GM18526 (cell line): ENCODE data around the gene FAM20A.

Experiments
- POLR2A ChIP-seq: IDR thresholded peaks from 3 replicates; pipeline ENCODE4 v1.6.1; 2011; ENCODE audit not compliant: insufficient read length; ENCODE audit errors: extremely low read depth

The FAM20A gene

DNA sequence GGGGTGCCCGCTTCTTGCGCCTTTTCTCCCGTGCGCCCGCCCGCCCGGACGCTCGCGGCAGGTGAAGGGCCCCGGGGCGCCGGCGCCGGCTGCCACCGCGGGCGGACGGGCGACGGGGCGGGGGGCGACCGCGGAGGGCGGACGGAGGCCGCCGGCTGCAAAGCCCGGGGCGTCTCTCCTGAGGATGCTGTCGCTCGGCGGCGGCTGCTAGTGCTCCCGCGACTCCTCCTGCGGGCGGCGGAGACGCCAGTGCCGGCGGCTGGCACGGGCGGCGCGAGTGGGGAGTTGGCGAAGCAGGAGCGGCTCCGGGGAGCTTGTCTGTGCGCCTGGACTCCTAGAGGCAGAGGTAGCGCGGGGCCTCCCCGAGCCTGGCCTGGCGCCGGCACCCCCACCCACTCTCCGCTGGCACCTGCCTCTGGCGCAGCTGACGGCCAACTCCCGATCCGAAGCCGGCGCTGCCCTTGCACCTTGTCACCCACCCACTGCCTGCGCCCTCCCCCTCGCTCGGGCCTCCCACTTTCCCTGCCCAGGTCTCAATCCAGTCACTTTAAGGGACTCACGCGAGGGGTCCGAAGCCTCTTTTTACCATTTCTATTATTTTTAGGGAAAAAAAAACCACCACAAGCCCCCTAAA is at the start of gene FAM20A:
TSS of gene FAM20A (minus strand) at position 437 of the 634 bp plus-strand sequence. CDS start 701 bp downstream, outside the sequence.
- TF ChIP-seq POLR2A = no peak

DNA sequence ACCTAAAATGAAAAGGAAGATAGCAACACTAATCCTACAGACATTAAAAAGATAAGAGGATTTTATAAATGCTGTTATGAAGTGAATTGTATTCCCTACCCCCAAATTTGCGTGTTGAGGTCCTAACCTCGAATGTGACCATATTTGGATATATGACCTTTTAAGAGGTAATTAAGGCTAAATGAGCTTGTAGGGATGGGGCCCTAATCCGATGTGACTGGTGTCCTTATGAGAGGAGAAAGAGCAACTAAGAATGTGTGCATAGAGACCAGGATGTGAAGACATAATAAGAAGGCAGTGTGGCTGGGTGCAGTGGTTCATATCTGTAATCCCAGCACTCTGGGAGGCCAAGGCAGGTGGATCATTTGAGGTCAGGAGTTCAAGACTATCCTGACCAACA is 48.2 kb upstream of the FAM20A start:
- no peak for TF ChIP-seq POLR2A

DNA sequence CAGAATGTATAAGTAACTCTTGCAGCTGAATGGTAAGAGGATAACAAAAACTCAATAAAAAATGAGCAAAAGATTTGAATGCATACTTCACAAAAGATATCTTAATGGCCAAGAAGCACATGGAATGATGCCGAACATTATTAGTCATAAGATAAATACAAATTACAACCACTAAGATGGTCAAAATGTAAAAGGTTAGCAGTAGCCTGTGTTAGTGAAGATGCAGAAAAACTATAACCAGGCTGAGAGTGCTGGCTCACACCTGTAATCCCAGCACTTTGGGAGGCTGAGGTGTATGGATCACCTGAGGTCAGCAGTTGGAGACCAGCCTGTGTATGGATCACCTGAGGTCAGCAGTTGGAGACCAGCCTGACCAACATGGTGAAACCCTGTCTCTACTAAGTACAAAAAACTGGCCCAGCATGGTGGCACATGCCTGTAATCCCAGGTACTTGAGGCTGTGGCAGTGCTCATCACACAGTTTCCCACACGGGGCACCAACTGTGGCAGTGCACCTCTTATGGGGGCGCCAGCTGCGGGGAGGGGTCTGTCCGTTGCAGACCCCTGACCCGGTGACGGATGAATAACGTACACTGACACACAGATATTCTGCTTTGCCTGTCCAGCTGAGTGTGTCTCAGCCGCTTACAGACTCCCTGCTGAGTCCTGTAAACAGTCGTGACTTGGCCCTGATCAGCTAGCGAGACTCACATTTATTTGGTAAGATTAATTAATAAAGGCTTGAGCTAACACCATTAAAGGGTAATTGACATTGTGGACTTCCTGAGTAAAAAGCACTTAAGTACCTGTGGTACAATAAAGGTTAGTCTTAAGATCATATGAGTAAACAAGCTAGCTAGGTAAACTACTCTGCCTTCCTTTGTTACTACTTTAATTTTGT is 45.7 kb upstream of the FAM20A start:
- TF ChIP-seq POLR2A = no peak

DNA sequence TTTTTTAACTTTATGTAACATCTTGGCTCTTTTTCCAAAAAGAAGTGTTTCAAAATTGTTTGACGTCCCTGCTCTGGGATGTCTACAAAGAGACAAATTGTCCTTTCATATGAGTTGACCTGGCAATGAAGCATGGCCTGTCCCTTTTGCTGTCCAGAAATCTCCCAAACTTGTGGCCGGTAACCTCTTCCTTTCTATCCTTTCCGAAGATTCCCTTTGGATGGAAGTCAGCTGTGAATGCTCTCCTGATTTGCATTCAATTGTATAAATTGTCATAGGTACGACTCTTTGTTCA is 40.9 kb upstream of the FAM20A start:
- TF ChIP-seq POLR2A = no peak

DNA sequence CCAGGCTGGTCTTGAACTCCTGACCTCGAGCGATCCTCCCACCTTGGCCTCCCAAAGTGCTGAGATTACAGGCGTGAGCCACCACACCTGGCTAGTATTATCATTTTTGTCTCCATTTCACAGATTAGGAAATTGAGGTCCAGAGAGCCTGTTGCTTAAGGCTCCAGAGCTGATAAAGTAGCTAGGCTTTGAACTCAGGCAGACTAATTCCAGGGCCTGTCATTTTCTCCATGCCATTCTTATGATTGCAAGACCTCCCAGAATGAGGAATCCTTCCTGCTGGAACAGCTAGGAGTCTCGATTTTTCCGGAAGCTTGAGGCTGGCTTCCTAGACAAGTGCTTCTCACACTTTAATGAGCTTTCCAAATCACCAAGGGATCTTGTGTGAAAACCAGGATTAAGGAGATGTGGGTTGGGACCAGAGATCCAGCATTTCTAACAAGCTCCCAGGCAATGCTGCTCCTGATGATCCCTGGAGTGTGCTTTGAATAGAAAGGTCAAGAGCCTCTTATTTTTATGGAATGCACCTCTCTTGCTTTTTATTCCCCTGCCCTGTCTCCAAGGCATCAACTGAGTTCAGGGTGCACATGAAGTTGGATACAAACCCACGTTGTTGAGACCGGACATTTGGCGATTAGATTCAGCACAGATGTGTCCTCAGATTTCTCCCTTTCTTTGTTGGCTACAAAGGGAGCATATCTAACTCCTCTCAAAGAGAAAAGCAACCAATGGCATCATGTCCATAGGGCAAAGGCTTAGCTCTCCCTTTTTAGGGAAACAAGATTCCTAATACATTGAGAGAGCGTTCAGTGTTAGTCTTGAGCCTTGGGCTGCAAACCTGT is 40.3 kb upstream of the FAM20A start:
- TF ChIP-seq POLR2A = no peak

DNA sequence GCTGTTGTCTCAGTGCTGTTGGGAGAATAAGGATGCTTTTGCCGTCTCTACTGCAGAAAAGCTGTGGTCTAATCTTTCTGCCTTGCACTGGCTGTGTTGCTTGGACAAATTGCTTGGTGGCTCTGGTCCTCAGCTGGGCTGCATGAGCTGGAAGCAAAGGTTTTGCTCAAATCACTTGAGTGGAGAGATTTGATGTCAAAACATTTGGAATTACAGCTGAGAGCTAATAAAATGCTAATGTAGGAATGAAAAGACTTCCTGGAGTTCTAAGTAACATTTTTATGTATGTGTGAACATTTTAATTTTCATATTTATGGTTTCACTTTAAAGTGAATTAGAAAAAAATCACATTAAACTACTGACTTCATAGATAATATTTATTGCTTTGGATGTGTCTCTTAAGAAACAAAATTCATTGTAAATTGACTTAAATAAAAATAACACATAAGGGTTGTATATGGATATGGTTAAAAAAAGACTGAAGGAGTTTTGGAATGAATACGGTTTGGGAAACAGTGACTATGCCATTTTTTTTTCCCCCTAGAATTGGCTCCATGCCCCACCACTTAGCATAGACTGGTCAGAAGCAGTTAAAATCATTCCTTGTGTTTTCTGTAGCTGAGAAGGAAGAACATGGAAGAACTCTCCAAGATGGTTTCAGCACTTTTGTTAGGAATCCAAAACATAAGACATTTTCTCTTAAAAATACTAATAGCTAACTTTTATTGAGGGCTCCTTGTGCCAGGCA is 39.2 kb upstream of the FAM20A start:
- TF ChIP-seq POLR2A = no peak

DNA sequence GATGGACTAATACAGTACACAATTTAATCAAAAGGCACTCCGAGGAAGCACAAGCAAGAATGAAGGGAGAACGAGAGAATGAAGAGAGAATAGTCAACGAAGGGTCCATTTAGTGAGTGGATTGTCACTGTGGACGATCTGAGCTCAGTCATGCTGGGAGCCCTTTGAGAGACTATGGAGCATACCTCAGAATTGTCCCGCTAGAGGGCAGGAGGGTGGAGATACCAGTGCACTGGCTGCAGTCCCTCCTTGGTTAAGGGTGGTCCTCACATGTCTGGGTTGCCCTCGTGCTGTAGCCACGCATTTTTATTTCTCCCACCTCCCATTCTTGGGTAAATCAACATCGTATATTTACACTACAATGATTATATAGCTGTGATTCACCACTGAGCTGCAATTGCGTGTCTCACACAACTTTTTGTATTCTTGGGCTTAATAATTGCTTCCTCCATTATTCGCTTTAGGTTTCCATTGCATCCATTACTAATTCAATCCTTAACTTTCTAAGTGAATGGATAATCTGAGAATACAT is 33.2 kb upstream of the FAM20A start:
- TF ChIP-seq POLR2A = no peak

DNA sequence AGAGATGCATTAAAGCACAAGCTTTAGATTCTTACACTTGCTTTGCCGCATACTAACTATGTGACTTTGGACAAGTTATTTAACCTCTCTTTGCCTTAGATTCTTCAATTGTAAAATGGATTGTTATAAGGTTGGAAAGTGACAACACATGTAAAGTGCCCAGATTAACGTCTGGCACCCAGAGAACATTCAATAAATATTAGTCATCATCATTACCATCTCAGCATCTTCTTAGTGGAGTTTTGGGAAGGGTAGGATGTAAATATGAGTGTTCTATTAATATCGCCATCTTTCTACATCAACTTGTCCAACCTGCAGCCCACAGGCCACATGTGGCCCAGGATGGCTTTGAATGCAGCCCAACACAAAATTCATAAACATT is 27.4 kb upstream of the FAM20A start:
- no peak for TF ChIP-seq POLR2A

DNA sequence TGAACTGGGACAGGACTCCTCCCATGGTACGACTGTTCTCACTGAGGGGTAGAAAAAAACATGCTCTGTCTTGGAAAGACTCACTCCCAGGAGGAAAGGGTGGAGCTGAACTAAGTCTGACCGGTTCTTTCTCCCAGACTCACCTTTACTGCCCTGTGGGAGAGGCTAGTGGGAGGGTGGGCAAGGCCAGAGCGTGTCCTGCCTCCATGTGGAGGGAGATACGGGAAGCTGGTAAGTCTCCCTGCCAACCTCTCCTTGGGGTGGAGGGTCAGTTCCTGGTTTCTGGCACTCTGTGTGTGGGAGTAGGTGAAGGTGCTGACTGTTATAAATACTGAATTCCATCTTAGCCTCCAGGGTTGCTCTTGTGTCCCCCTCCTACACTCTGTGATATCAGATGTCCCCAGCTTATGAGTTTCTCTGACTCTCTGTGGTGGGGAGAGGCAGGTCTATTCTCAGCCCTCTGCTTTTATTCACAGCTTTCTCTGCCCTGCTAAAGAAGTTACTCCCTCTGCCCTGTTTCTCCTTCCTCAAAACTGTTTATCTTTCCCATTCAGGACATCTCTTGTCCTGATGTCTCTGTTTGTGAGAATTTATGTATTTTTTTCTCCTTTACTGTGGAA is 26.9 kb upstream of the FAM20A start:
- no peak for TF ChIP-seq POLR2A

DNA sequence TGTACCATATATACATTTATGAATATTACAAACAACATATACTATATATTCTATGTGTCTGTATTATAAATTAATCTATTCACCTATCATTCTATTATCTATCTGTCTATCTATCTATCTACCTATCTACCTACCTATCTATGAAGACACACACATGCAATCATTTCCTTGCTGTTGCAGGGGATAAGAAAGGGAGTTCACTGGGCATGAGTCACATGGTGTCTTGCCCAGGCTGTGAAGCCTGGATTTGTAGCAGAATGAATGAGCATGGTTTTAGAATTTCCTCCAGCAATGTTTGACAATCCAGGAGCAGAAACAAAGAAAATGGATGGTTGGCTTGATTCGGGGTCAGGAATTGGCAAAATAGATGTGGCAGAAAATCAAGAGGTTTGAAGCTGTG is 23.2 kb upstream of the FAM20A start:
- no peak for TF ChIP-seq POLR2A

DNA sequence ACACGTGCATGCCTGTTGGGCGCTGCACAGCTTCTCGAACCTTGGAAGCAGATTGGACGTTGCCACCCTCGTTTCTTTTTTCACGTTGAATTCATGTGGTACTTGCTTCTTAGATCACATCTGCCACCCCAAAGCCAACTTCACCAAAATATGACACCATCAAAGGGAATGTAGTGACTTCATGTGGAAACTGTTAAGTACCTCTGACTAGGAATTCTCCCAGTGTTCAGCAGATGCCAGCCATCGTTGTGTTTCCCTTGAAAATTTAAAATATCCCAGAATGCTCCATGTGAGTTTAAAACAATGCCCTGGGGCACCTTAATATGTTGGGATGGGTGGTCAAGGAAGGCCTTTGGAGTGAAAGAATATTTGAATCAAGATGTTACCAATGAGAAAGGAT is 22.6 kb upstream of the FAM20A start:
- no peak for TF ChIP-seq POLR2A

DNA sequence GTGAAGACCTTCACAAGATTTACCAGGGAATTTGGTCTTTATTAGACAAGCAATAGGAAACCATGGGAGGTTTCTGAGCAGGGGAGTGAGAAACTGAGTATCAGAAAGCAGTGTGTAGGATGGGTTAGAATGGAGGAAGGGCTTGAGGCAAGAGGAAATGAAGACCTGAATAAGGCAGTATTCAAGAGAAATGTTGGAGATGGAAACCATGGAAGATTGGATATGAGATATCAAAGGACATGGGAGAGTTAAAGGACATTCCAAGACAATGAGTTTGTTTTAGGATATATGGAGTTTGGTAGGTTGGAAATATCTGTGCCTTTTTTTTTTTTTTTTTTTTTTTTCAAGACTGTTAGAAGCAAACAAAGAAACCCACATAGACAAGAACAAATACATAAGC is 21.3 kb upstream of the FAM20A start:
- no peak for TF ChIP-seq POLR2A

DNA sequence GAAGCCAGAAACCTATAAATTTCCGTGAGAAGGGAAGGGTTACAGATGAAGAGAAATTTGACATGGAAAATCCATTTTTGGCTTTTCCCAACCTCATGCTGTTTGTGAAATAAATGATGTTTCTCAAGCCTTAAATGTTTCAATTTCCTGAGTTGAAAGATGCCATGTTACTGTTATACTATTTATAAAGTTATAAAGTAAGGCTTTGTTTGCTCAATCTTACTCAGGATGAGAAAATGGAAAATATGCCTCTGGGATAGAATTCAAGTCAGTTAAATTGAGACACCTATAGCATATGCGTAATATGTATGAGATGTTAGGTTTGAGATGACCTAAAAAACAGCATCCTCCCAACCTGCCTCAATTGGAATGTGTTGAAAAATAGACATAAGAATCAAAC is 19.9 kb upstream of the FAM20A start:
- TF ChIP-seq POLR2A = no peak

DNA sequence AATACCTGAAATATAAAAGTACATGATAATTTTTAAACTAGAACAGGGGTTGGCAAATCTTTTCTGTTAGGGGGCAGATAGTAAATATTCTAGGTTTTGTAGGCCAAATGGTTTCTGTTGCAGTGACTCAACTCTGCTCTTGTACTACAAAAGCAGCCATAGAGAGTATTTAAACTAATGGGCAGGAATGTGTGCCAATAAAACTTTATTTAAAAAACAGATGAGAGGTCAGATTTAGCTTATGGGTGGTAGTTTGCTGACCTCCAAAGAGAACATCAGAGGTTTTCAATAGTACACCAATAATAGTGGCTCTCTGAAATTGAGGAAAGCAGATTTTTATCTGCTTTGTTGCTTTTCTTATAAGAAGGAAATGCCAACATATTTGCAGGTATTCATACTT is 15.2 kb upstream of the FAM20A start:
- no peak for TF ChIP-seq POLR2A
